Vagina (tissue), 2 donors: ENCODE measurements around the gene DOP1A.

ENCODE experiments used
- CTCF ChIP-seq, 3 experiments: fragments of 450-650 bp in 2 of 3; fragments of 200-600 bp in 1 of 3; sonication (generic) in 1 of 3; IDR thresholded peaks; one replicate each; pipeline ENCODE4 v1.5.1; 2017 to 2019; ENCODE audit warnings: antibody characterized with exemption in 3 of 3, mild to moderate bottlenecking in 2 of 3, moderate library complexity in 2 of 3
- POLR2A ChIP-seq, 2 donors: fragments of 450-650 bp; IDR thresholded peaks; one replicate each; pipeline ENCODE4 v1.6.1; 2017; ENCODE audit warnings: antibody characterized with exemption in 2 of 2, mild to moderate bottlenecking in 2 of 2, moderate library complexity in 2 of 2
- POLR2AphosphoS5 ChIP-seq, 2 donors: sonication (generic); formaldehyde crosslinking; IDR thresholded peaks; one replicate each; pipeline ENCODE4 v1.9.0; 2017; ENCODE audit warnings: antibody characterized with exemption in 2 of 2, mild to moderate bottlenecking in 2 of 2, low read depth in 1 of 2; ENCODE audit not compliant: insufficient read depth in 1 of 2

GRCh38 chr6:83202031-83202430 lies 134.6 kb downstream of the DOP1A start:
- TF ChIP-seq CTCF (IDR thresholded peaks at IDR 0.05): no peak
- TF ChIP-seq POLR2A (IDR thresholded peaks at IDR 0.05): no peak
- TF ChIP-seq POLR2AphosphoS5 (IDR thresholded peaks at IDR 0.05; ENCODE audit: insufficient read depth in 1 of 2, low read depth in 1 of 2): no peak
